NOMO-1 treated with DMSO at 0.1 percent for 48 hours (cell line): ENCODE measurements around the gene WDR27.
A peak's percentile ranks its signal among the peaks of the same experiment; 100 is the strongest.
"Not testable (repeated sequence)": the region's sequence is repeated elsewhere in the genome, so short reads cannot be mapped to it uniquely, and the experiment has no call there.

ENCODE experiments used
- DNase-seq: peaks from one replicate; lab custom pipeline; 2025; ENCODE audit not compliant: unreplicated experiment; lab: John Stamatoyannopoulos, UW

The WDR27 gene

DNA sequence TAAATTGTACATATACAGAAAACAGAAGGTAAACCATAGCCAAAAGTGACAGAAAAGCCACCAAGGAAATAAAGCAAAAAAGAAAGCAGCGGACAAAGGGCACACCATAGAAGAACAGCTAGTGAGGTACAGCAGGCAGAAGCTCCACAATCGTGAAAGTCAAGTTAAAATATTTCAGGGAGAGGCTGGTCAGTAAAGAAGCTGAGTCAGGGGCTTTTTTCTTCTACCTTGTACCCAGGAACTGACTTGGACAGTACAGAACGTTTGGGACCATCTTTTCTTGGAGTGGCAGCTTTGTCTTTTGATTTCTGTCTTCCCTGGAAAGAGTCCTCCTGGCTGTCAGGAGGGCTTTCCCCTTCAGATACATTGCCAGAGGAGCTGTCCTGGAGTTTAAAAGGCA lies 8.2 kb upstream of the WDR27 start:
- no peak for DNase-seq

DNA sequence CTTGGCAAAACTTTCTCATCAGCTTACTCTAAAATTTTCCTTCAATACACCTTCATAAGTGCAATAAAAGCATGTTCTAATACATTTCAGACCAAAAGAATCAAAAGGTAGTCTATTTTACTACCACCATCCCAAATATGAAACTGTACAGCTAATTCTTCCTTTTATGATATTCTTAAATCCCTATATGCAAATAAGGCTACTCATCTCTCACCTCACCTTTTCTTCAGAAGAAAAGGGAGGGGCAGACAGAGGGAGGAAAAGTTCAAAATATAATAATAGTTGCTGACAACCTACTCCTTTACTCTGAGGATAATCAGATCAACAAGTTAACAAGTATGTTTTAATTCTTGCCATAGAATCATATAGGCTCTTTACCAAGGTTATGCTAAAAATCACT lies 7.5 kb upstream of the WDR27 start:
- no peak for DNase-seq

DNA sequence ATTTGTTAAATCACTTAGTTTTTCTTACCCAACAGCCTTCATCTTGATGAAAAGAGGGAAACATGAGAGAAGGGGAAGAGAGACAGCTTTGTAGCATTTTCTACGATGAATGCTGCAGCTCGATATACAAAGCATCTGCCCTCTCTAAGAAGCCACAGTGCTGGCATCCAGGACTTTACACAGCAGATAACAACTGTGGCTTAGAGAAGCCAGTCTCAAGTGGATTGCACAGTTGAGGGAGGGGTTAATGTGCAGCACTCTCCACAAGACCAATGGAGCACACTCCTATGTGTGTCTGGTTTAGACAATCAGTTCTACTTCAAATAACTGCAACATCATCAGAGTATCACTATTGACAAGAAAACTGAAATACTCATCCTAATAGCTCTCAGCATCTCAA lies 5.9 kb upstream of the WDR27 start:
- DNase-seq = no peak

DNA sequence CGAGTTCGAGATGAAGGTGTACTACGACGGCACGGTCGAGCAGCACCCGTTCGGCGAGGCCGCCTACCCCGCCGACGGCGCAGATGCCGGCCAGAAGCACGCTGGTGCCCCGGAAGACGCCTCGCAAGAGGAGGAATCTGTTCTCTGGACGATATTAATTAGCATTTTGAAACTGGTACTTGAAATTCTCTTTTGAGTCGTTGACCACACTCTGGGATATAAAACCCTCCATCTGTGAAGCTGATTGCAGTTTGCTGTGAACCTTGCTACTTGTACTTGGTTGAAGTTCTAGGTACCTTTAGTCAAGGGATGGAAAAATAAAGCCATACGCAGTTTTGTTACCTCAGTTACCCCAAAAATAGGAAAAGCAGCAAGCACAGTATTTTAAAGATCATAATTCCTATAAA lies 1.0 kb upstream of the WDR27 start:
- DNase-seq = no peak

DNA sequence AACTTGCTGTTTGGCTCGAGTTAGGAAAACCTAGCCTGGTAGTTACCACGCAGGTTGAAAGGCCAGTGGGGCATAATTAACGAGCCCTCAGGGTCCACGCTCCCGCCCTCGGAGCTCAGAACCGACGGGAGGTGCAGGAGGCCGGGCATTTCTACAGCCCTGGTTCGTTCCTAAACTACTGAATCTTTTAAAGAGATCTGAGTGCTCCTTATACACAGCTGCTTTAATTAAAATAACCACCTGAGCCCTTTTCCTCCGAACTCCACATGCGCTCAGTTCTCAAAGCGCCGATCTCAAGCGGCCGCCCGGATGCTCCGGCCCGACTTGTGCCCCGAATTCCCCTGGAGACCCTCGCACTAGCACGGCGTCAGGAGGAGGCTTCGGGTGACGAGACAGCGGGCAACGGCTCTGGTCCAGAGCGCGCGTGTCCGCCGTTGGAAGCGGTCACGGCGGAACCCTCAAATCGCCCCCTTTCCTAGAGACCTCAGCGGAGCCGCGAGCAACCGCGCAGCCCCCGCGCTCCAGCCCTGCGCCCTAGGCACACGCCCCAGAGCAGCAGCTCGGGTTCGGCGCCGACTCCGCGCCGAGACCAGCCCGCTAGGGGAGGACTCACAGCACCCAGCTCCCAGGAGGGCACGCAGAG lies 397 bp downstream of the WDR27 start:
- no peak for DNase-seq

DNA sequence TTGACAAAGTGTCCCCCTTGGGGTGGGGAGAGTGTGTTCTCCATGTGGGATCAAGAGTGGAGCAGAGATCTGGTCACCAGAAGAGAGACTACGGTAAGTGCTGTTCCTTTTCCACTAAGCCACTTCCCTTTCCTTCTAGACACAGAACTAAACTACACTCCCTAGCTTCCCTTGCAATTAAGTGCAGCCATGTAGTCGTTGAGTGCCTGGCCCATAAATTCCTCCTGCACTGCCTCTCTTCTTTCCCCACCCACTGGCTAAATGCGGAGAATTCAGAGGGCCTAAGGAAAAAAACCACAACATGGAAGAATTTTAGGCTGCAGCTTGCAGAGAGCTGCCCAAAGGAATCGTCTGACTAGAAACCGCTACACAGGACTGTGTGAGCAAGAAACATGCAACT lies 1.5 kb downstream of the WDR27 start:
- DNase-seq = peak; percentile 75

DNA sequence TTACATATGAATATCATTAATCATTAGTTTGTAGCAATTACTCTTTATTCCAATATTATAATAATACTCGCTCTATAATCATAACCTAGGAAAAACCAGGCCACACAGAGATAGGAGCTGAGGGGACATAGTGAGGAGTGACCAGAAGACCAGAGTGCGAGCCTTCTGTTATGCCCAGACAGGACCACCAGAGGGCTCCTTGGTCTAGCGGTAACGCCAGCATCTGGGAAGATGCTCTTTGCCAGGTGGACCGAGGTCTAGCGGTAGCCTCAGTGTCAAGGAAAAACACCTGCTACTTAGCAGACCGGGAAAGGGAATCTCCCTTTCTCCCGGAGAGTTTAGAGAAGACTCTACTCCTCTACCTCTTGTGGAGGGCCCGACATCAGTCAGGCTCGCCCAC lies 4.7 kb downstream of the WDR27 start:
- DNase-seq = not testable (repeated sequence)

DNA sequence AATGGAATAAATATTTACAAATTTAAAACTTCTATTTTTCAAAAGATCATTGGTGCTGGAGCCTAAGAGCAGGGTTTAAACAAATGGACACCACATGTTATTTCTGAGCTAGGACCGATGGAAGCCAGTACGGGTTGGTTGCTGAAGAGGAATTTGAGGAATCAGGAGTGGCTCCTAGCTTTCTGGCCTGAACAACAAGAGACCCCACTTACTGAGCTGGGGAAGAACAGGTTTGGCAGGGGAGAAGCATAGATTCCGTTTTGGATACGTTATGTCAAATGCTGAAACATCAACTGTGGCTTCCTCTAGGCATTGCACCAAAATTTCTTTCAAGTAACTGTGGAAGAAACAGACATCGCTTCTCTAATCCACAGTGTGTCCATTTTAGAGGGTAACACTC lies 6.7 kb downstream of the WDR27 start:
- no peak for DNase-seq

DNA sequence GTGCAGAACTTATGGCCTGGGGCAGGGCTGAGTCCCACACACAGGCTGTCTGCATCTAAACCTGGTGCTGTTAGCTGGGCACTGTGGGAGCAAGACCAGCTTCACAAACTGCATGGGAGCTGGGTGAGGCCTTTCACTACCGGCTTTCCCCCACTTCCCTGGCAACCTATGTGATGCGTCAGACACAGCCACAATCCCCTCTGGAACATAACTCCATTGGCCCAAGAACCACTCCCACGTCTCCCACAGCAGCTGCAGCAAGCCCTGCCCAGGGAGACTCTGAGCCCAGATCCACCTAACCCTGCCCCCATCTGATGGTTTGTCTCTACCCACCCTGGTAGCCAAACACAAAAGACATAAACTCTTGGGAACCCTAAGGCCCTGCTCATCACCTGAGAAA lies 9.3 kb downstream of the WDR27 start:
- DNase-seq = no peak

DNA sequence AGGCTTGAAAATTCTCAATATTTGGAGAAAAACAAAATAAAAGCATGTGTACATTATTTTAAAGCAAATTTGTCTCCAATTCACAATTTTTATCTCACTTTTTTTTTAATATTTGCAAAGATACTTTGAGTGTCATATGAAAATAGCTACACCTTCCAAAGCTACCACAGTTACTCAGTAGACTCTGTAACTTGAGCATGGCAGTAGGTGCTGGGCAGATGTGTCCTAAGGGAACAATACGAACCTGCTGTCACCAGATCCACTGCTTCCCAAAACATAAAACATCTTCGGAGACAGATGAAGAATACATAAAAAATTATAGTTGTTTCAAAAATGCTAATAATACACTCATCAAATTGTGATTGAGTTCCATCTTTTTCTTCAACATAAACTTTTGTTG lies 10.6 kb downstream of the WDR27 start:
- DNase-seq = no peak

DNA sequence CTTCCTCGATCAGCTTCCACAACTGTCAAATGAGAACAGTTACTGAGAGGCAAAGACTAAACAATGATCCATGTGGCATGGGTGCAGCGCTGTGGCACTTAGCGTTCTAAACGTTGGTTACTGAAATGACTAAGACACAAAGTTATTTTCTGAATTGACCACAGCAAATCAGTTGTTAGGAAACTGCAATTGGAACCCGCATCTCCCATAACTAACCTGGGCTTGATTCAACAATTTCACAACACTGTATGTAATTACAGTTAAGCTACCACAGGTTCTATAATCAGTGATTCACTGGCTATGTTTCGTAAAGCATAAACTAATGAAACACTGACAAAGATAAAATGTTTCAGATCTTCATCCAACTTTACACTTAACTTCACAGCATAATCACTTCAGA lies 12.5 kb downstream of the WDR27 start:
- peak; percentile 92 for DNase-seq

DNA sequence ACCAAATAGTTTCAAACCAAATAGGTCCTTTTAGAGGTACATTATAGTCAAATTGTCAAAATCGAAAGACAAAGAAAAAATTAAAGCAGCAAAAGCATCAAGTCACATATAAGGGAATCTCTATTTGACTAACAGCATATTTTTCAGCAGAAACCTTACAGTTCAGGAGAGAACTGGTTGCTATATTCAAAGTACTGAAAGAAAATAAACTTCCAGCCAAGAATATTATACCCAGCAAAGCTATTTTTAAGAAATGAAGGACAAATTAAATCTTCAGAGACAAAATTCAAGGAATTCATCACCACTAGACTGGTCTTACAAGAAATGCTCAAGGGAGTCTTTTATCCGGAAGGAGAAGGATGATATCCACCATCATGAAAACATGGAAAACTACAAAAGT lies 16.0 kb downstream of the WDR27 start:
- no peak for DNase-seq

DNA sequence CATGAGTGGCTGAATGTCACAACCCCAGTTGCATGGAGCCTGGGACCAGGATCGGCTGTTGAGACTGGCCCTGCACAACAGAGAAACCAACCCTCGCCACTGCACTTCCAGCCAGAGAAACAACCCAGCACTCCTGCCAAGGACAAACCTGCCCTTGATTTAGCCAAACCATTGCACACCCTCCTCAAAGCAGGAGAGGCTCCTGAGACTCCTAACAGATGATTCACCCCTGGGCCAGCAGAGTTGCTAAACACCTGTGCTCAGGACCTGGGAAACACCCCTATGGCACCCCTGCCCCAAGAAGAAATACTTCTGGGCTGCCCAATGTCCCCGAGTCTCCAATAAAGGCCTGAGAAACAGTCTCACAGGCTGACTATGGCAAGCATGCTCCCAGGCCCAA lies 17.8 kb downstream of the WDR27 start:
- DNase-seq = no peak

DNA sequence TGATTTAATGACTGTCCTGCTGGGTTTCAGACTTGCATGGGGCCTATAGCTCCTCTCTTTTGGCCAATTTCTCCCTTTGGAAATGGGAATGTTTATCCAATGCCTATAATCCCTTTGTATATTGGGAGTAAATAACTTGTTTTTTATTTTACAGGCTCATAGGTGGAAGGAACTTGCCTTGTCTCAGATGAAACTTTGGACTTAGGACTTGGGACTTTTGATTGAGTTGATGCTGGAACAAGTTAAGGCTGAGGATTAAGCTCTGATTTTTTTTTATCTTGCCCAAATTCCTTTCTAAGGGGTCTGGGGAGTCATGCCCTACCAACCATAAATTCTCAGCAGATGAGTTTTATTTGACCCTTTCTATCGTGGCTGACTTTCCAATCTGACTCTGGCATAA lies 23.5 kb downstream of the WDR27 start:
- no peak for DNase-seq

DNA sequence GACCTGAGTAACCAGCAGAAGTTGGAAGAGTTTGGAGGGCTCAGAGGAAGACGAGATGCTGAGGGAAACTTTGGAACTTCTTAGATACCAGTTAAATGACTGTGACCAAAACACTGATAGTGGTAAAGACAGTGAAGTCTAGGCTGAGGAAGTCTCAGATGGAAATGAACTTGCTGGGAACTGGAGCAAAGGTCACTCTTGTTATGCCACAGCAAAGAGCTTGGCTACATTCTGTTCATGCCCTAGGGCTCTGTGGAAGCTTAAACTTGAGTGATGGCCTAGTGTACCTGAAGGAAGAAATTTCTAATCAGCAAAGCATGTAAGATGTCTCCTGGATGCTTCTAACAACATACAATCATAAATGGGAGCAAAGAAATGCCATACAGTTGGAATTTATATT lies 24.7 kb downstream of the WDR27 start:
- no peak for DNase-seq

DNA sequence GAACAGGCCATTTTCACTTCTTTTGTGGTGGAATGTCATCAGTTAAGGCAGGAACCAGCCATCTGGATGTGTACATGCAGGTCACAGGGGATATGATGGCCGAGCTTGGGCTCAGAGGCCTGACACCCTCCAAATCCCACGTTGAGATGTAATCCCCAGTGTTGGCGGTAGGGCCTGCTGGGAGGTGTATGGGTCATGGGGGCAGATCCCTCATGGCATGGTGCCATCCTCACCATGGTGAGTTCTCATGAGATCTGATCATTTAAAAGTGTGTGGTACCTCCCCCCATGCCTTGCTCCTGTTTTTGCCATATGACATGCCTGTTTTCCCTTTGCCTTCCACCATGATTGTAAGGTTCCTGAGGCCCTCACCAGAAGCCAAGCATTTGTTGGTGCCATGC lies 26.8 kb downstream of the WDR27 start:
- DNase-seq = no peak

DNA sequence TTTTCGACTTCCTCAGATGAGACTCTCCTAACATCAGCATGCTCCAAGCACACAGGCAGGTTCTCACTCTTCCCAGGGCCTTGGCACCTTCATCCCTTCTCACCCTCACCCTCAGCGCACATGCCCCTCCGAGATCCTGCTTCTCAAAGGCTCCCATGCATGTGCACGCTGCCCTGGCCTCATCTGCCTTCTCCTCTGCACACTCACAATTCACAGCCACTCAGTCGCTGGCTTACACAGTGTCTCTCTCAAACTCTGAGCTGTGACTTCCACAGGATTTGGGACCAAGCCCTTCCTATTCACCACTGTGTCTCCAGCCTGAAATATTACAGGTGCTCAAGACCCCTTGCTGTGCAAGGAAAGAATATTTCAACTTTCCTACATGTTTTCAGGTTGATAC lies 30.3 kb downstream of the WDR27 start:
- DNase-seq = no peak

DNA sequence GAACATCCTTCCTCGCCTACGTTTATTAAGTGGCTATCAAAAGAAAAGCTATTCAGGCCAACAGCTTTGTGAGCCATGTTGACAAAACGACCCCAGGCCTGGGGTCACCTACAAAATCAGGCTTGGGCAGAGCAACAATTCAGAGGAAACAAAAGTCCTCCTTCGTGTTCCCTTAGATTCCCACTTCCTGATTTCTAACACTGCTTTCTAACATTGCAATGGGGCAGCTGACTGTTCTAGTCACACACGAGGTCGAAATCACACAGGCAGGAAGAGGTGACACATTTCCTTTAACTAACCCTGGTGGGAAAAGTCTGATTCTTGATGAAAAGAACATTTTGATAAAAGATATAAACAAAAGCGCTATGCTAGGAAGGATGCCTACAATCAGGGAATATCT lies 31.9 kb downstream of the WDR27 start:
- DNase-seq = peak; percentile 49

DNA sequence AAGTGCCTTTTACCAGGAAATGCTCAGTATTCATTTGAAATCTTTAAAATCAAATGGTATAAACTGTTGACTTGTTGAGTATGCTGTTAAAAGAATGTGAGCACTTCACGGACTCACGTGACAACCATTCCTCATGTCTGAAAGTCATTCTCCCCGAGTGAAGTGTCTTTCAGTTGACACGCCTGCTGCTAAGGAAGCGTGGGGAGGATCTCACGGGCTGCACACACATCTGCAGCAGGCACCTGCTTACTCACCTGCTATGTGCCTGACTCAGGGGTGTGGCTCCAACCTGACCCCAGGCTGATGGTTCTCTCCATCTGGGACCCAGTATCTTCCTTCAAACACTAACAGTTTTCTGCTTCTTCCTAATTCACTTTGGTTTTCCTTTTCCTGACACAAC lies 32.7 kb downstream of the WDR27 start:
- DNase-seq = no peak

DNA sequence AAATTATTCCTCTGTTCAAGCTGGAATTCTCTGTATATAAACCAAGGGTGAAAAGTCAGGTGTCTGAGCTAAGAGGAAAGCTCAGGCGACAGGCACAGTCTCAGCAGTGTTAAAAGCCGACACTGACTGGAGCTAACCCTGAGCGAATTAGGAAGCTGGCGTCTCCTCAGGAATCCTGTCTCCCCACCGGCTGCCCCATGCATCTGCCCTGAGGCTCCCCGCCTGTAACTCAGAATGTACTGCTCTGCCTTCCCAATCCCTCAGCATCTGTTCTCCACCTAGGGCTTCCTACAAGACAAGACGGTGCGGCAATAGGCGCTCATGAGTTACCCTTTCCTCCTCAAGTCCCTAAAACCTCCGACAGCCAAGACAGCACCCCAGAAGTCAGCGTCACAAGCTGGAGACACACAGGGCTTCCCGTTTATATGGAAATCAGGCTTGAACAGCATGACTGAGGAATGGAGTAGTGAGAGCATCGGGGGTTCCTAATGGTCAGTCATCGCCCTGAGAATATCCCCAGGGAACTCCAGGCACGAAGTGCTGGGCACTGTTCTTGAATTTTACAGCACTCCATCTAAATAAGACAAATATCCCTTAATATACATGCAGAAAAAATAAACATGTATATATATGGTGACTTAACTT lies 33.5 kb downstream of the WDR27 start:
- DNase-seq = no peak

DNA sequence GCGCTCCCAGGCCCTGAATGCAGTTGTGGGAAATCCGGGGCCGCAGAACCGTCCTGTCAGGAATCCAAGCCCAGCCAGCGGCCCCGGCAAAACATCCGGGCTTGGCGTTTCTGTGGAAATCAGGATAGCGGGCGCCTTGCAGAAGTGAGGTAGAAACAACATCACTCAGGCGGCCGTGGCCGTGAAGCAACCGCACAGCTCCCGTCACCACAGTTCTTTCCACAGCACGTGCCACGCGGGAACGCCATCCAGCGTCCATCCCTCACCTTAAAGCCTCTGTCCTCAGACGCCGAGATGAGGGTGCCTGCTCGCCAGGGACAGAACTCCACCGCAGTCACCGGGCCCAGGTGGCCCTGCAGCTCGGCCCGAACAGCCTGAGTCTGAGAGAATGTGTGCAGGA lies 34.1 kb downstream of the WDR27 start:
- DNase-seq = no peak

DNA sequence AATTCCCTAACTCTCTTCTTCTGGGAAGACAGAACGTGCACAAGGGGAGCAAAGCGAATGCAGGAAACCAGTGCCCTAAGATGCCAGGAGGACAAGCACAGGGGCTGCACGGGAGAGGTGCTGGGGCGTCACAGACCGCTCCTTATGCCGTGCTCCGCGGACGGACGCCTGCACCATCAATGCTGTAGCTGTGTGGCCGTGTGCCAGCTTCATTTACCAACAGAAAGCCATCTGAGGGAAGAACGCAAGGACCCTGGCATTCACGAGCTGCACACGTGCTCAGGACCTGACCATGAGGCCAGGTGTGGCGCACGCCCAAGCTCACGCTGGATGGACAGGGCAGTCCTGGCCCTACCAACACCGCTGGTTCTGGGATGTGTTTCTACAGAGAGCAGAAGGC lies 35.4 kb downstream of the WDR27 start:
- no peak for DNase-seq

DNA sequence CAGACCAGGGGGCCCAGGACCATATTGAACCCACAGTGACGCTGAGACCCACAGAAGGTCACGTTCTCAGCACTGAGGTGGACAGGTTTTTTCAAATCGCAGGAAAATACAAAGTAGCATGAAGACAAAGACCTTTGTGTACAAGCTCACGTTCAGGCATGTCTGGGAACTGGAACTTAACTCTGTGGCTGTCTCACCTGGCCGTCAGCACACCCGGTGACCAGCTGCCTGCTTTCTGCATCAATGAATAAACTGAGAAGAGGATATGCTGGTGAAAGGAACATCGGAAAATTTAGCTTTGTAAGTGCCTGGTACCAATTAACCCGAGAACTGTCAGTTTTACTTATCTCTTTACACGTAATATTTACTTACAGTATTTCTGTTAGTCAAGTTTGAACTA lies 36.5 kb downstream of the WDR27 start:
- no peak for DNase-seq
